Stomach smooth muscle (tissue), 2 donors: ENCODE measurements around the gene TRIO.

Experiments
- H3K27ac ChIP-seq: one replicate; pipeline ENCODE4 v1.7.0; 2013; ENCODE audit warnings: mild to moderate bottlenecking, low read length, inconsistent platforms
- H3K27me3 ChIP-seq, 2 donors: one replicate each; pipeline ENCODE4 v1.7.0; 2013; ENCODE audit warnings: low read length in 2 of 2; ENCODE audit not compliant: insufficient read depth in 2 of 2, control insufficient read depth in 1 of 2
- H3K36me3 ChIP-seq, 2 donors: one replicate each; pipeline ENCODE4 v1.7.0; 2013; ENCODE audit warnings: low read length in 2 of 2; ENCODE audit not compliant: control insufficient read depth in 2 of 2, insufficient read depth in 2 of 2
- H3K4me1 ChIP-seq: one replicate; pipeline ENCODE4 v1.7.0; 2013; ENCODE audit warnings: low read length; ENCODE audit not compliant: control insufficient read depth, insufficient read depth
- H3K4me3 ChIP-seq, 2 donors: one replicate each; pipeline ENCODE4 v1.7.0; 2013; ENCODE audit warnings: low read length in 2 of 2
- H3K9ac ChIP-seq, 2 donors: one replicate each; pipeline ENCODE4 v1.7.0; 2013; ENCODE audit warnings: low read length in 2 of 2, mild to moderate bottlenecking in 1 of 2
- H3K9me3 ChIP-seq, 2 donors: one replicate each; pipeline ENCODE4 v1.7.0; 2013; ENCODE audit warnings: low read length in 2 of 2; ENCODE audit not compliant: control insufficient read depth in 2 of 2
- donor health status: healthy.
- donor health status: Pancreatic carcinoma.

TRIO gene

DNA sequence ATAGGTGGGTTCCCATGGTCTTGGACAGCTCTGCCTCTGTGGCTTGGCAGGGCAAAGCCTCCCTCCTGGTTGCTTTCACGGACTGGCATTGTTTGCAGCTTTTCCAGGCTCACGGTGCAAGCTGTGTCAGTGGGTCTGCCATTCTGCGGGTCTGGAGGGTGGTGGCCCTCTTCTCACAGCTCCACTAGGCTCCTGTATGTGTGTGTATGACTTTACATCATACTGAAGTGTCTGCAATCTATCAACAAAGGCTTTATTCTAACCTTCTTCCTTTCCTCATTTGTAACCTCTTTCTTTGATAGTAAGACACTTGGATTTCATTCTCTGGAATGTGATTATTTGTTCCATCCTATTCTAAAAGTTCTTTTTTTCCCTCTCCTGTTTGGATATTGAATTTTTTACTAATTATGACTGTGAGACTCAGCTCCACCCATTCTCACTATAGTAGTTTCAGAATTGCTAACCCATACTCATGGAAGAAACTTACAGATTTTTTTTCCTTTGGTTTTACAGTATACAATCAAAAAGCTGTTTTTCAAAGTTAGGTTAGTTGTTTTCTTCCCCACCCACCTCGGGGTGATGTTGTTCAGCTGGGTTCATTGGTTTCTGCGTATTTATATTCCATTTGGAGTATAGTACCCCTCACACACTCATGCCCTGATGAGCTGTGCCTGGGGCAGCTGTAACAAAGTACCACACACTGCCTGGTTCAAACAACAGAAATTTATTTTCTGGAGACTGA, 293.8 kb downstream of the TRIO start:
- Histone ChIP-seq H3K36me3 (peaks cover 3 to 7% of the 10 kb centered on the region in 2 donors), H3K27ac (no peak overlapping the region), H3K9me3 (no peaks in the 10 kb centered on the region), H3K4me1 (peaks cover 20% of the 10 kb centered on the region), H3K27me3 (no peaks in the 10 kb centered on the region), H3K4me3 (no peak overlapping the region), H3K9ac (no peak overlapping the region)

- Histone ChIP-seq H3K27ac (no peak overlapping the region), H3K36me3 (peaks cover 3 to 7% of the 10 kb centered on the region in 2 donors), H3K4me1 (peaks cover 22% of the 10 kb centered on the region)
These were observed 295.1 kb downstream of the TRIO start for GRCh38 chr5:14438195-14438606.

GRCh38 chr5:14439087-14439871, 296.1 kb downstream of the TRIO start:
- Histone ChIP-seq H3K9me3 (no peaks in the 10 kb centered on the region), H3K27me3 (no peaks in the 10 kb centered on the region), H3K4me3 (peak overlapping the region in 1 of 2 donors; percentile 22), H3K4me1 (peaks cover 22% of the 10 kb centered on the region), H3K27ac (peak overlapping the region; percentile 80), H3K36me3 (peaks cover 3 to 7% of the 10 kb centered on the region in 2 donors), H3K9ac (peak overlapping the region in 1 of 2 donors; percentile 29)

More at GRCh38 chr5:14438195-14438606, 295.1 kb downstream of the TRIO start:
- Histone ChIP-seq H3K9ac (no peak overlapping the region), H3K4me3 (no peak overlapping the region), H3K27me3 (no peaks in the 10 kb centered on the region), H3K9me3 (no peaks in the 10 kb centered on the region)

- H3K27me3 ChIP-seq, result no peaks in the 10 kb centered on the region
- H3K9me3 ChIP-seq, result no peaks in the 10 kb centered on the region
- H3K36me3 ChIP-seq, result peaks cover 0 to 3% of the 10 kb centered on the region in 2 donors
- H3K27ac ChIP-seq, result peak overlapping the region; percentile 80
- peak overlapping the region; percentile 5 to 76 for H3K9ac ChIP-seq
- peak overlapping the region; percentile 82 to 85 for H3K4me3 ChIP-seq
- H3K4me1 ChIP-seq, result peaks cover 22% of the 10 kb centered on the region
These were observed 297.1 kb downstream of the TRIO start for GRCh38 chr5:14440223-14440581.

- Histone ChIP-seq H3K4me3 (peak overlapping the region; percentile 82 to 85), H3K27ac (peak overlapping the region; percentile 80), H3K27me3 (no peaks in the 10 kb centered on the region), H3K9me3 (no peaks in the 10 kb centered on the region), H3K9ac (peak overlapping the region; percentile 59 to 76), H3K4me1 (peaks cover 28% of the 10 kb centered on the region), H3K36me3 (peaks cover 0 to 4% of the 10 kb centered on the region in 2 donors)
These were observed 297.7 kb downstream of the TRIO start for GRCh38 chr5:14440582-14441431.

DNA sequence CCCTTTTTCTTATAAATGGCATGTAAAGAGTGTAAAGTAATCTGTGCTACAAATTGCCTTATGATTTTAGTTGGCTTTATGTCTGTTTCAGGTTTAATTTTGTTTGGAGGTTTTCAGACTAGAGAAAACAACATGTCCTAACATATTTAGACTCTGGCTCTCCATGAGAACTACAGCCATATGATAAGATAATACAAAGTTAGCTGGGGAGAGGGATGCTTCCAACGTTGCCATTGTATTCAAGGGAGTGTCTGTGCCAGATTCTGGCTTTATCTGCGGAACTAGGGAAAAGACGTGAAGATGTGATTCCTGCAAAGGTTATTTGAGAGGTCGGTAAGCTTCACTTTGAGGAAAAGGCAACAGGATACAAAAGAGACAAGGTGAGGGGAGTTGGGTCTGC, 298.5 kb downstream of the TRIO start:
- H3K27ac ChIP-seq, result no peak overlapping the region
- H3K36me3 ChIP-seq, result peaks cover 0 to 5% of the 10 kb centered on the region in 2 donors
- no peaks in the 10 kb centered on the region for H3K9me3 ChIP-seq
- no peaks in the 10 kb centered on the region for H3K27me3 ChIP-seq
- peaks cover 31% of the 10 kb centered on the region for H3K4me1 ChIP-seq
- peak overlapping the region; percentile 82 to 85 for H3K4me3 ChIP-seq
- H3K9ac ChIP-seq, result peak overlapping the region in 1 of 2 donors; percentile 59

DNA sequence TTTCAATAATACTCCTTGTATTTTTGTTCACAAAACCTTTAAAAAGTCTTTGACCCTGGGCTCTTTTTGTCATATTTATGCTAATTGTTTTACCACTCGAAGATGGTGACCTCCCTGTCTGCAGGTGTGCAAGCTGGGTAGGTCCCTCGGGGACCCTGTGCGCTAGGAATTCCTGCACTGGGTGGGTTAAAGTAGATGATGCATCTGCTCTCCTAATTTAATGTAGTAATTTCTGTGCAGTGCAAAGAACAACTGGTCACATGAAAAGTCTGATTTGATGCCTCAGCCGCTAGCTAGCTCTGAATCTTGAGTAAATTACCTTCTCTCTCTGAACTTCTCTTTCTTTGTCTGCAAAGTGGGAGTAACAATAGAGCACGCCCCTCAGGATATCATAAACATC, 299.4 kb downstream of the TRIO start:
- peak overlapping the region in 1 of 2 donors; percentile 85 for H3K4me3 ChIP-seq
- H3K9ac ChIP-seq, result no peak overlapping the region
- H3K36me3 ChIP-seq, result peaks cover 0 to 5% of the 10 kb centered on the region in 2 donors
- no peak overlapping the region for H3K27ac ChIP-seq
- peaks cover 31% of the 10 kb centered on the region for H3K4me1 ChIP-seq
- no peaks in the 10 kb centered on the region for H3K9me3 ChIP-seq
- no peaks in the 10 kb centered on the region for H3K27me3 ChIP-seq

DNA sequence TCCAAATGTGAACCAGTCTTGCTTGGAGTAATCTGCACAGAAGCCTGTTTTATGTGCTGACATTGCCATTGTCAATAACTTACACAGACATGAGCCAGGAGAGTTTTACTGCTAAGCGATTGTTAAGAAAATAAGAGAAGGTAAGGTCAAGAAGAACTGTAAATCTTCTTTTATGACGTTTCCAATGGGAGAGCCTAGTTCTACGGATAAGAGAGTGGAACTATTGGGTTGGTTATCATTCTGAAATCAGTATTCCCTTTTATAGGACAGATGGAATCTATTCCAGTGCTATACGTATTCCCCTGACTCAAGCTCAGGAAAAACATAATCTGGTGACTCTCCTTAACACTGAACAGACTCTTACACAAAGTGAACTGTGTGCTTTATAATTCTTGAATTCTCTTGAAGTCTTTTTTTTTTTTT, 300.5 kb downstream of the TRIO start:
- H3K4me3 ChIP-seq, result no peak overlapping the region
- H3K27ac ChIP-seq, result no peak overlapping the region
- H3K9me3 ChIP-seq, result no peaks in the 10 kb centered on the region
- peaks cover 38% of the 10 kb centered on the region for H3K4me1 ChIP-seq
- H3K36me3 ChIP-seq, result peaks cover 0 to 3% of the 10 kb centered on the region in 2 donors
- H3K9ac ChIP-seq, result no peak overlapping the region
- H3K27me3 ChIP-seq, result no peaks in the 10 kb centered on the region

DNA sequence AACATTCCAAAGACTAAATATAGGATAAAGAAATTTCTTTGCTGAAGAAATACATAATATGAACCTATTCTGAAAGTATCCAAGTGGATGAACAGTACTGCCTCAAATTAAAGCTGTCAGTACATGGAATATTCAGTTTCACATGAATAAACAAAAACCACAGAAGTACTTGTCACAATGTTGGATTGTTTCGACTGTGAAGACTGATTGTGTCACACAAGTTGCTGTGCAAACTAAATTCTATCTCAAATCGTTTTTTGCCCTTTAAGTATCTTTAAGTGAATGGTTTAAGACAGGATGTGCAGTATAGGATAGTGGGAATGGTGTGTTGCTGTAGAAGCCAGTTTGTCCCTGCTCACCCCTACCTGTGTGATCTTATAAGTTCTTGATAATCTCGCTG, 301.0 kb downstream of the TRIO start:
- Histone ChIP-seq H3K36me3 (peaks cover 0 to 3% of the 10 kb centered on the region in 2 donors), H3K4me1 (peaks cover 40% of the 10 kb centered on the region), H3K27ac (no peak overlapping the region), H3K4me3 (no peak overlapping the region), H3K9ac (peak overlapping the region in 1 of 2 donors; percentile 24), H3K9me3 (no peaks in the 10 kb centered on the region), H3K27me3 (no peaks in the 10 kb centered on the region)

DNA sequence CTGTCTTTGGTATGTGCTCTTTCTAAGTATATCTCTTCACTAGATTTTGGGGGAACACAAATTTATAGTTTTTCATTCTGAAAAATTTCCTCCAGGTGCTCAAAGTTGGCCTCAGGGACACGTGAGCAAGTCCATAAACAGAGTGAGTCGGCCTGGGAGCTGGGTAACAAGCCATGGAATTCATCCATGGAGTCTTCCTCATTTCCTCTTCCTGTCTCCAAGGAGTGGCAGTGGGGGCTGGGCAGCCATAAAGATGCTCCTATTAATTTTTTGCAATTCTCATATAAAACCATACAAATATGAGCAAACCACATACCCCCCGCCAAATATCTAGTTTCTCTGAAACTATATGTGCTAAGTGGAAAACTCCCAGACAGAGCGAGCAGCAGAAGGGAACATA, 301.9 kb downstream of the TRIO start:
- H3K27me3 ChIP-seq, result no peaks in the 10 kb centered on the region
- H3K9ac ChIP-seq, result no peak overlapping the region
- H3K36me3 ChIP-seq, result peaks cover 0 to 3% of the 10 kb centered on the region in 2 donors
- no peaks in the 10 kb centered on the region for H3K9me3 ChIP-seq
- H3K27ac ChIP-seq, result no peak overlapping the region
- H3K4me3 ChIP-seq, result no peak overlapping the region
- peaks cover 38% of the 10 kb centered on the region for H3K4me1 ChIP-seq
